Uterus (tissue), 2 donors: ENCODE results near the gene RAB40C.

ENCODE experiments used
- POLR2A ChIP-seq, 2 donors: fragments of 450-650 bp; IDR thresholded peaks; one replicate each; pipeline ENCODE4 v1.6.1; 2016; ENCODE audit warnings: antibody characterized with exemption in 2 of 2, mild to moderate bottlenecking in 1 of 2, moderate library complexity in 1 of 2
- TF ChIP-seq, protein P1 (sequence below), 4 experiments: fragments of 200-600 bp in 2 of 4; fragments of 450-650 bp in 2 of 4; sonication (generic) in 2 of 4; IDR thresholded peaks; one replicate each; pipeline ENCODE4 v1.5.1; 2016 to 2019; ENCODE audit warnings: antibody characterized with exemption in 4 of 4, mild to moderate bottlenecking in 2 of 4, moderate library complexity in 1 of 4

DNA sequence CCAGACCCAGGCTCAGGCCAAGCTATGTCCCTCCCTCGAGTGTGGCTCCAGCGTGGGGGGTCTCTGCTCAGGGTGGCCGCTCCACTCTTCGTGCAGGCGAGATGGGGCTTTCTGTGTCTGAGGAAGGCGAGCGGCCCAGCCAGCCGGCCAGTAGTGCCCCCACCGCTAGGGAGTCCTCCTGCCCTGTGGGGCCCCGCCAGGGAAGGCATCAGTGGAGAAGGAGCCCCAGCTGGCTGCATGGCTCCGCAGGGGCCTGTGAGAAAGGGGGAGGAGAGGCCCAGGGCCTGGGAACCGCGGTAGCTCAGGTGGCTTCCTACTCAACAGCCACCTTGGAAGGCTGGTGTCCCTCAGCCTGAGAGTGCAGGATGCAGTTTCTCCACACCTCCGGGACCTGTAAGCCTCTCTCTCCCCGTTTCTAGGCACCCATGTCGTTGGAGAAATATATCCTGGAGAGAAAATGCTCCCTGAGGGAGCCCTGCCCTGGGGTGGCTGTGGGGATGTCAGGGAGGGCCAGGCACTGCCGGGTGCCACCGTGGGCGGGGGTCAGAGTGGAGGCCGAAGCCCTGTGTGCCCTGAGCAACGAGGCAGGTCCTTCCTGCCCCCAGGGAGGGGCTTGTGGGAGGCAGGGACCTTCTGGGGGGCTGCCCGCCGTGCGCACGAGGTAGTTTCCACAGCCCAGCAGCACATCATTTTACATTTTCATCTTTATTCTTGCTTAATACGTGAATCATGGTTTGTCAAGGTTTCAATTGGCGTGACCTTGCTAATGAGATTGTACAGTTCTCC lies 16.8 kb upstream of the RAB40C start:
- TF ChIP-seq, protein P1, sequence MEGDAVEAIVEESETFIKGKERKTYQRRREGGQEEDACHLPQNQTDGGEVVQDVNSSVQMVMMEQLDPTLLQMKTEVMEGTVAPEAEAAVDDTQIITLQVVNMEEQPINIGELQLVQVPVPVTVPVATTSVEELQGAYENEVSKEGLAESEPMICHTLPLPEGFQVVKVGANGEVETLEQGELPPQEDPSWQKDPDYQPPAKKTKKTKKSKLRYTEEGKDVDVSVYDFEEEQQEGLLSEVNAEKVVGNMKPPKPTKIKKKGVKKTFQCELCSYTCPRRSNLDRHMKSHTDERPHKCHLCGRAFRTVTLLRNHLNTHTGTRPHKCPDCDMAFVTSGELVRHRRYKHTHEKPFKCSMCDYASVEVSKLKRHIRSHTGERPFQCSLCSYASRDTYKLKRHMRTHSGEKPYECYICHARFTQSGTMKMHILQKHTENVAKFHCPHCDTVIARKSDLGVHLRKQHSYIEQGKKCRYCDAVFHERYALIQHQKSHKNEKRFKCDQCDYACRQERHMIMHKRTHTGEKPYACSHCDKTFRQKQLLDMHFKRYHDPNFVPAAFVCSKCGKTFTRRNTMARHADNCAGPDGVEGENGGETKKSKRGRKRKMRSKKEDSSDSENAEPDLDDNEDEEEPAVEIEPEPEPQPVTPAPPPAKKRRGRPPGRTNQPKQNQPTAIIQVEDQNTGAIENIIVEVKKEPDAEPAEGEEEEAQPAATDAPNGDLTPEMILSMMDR (IDR thresholded peaks at IDR 0.05): no peak
- no peak for TF ChIP-seq POLR2A (IDR thresholded peaks at IDR 0.05)
